HepG2 (cell line): ENCODE measurements around the gene VGLL4. TPM values are rescaled to one million over a fixed set of nuclear protein-coding genes. Genes with fewer than 3 reads are reported as not detected.

Experiments used
- ATAC-seq: fragments of 200-7000 bp; cut with Tn5 transposase; 3 replicates; pipeline ENCODE4 v1.9.1; 2020; ENCODE audit warnings: mild to moderate bottlenecking, moderate library complexity
- BruUV-seq: library from RNA; stranded (reverse); fragments of 400-500 nt; replicated peaks from 2 replicates; lab custom pipeline; 2021; lab: Mats Ljungman, UMichigan
- CTCF ChIA-PET: fragments of 300-600 bp; formaldehyde crosslinking; extraction: SDS; loops from one replicate; lab custom pipeline; 2021; ENCODE audit warnings: low total read pairs, inconsistent platforms, low intra/inter-chr PET ratio; lab: Yijun Ruan, JAX
- POLR2A ChIA-PET: fragments of 350-600 bp; sonication (Branson Sonifier 250); formaldehyde crosslinking; loops from one replicate; lab custom pipeline; 2020; ENCODE audit warnings: antibody characterized with exemption, inconsistent platforms; lab: Yijun Ruan, JAX
- DNase-seq: peaks from one replicate; pipeline ENCODE4 v3.0.0-alpha.2; 2015; ENCODE audit warnings: low spot score
- FAIRE-seq: peaks from 3 replicates; lab custom pipeline; 2011; peaks lifted over from hg19 to GRCh38; lab: Jason Lieb, UNC
- H2AFZ ChIP-seq: one replicate; pipeline ENCODE4 v1.6.1; 2011; ENCODE audit warnings: low read length, inconsistent platforms
- H3K27ac ChIP-seq: fragments of 300-600 bp; 3 replicates; pipeline ENCODE4 v1.8.0; 2011; ENCODE audit warnings: mixed run types, mild to moderate bottlenecking, mixed read lengths, low read length, inconsistent platforms; ENCODE audit not compliant: insufficient read depth; ENCODE audit errors: extremely low read length
- H3K27me3 ChIP-seq, 2 experiments: fragments of 200-600 bp in 1 of 2; 2 replicates in 1 of 2; 3 replicates in 1 of 2; pipeline versions ENCODE4 v1.6.0 to v1.8.0; 2011; ENCODE audit warnings: low read length in 2 of 2, mild to moderate bottlenecking in 2 of 2, moderate library complexity in 2 of 2, inconsistent platforms in 1 of 2; ENCODE audit not compliant: insufficient read depth in 2 of 2, control insufficient read depth in 1 of 2
- H3K36me3 ChIP-seq, 2 experiments: fragments of 200-600 bp in 1 of 2; replicated peaks in 1 of 2; 2 replicates in 1 of 2; 3 replicates in 1 of 2; pipeline versions ENCODE4 v1.5.1 to v1.8.0; 2011; ENCODE audit warnings: low read length in 2 of 2, inconsistent platforms in 1 of 2; ENCODE audit not compliant: insufficient read depth in 2 of 2, control insufficient read depth in 1 of 2
- H3K4me1 ChIP-seq: 2 replicates; pipeline ENCODE4 v1.5.1; 2012; ENCODE audit warnings: low read length, inconsistent platforms; ENCODE audit not compliant: insufficient read depth
- H3K4me2 ChIP-seq: 2 replicates; pipeline ENCODE4 v1.6.0; 2011; ENCODE audit warnings: low read depth, low read length, inconsistent platforms
- H3K4me3 ChIP-seq, 3 experiments: fragments of 200-600 bp in 1 of 3; sonication (generic), shearing (Covaris generic) in 1 of 3; replicated peaks in 1 of 3; 2 replicates each; pipeline ENCODE4 v1.5.1; 2011 to 2016; ENCODE audit warnings: low read length in 3 of 3, inconsistent platforms in 2 of 3, low read depth in 2 of 3, mild to moderate bottlenecking in 2 of 3, control low read depth in 1 of 3, mixed read lengths in 1 of 3; ENCODE audit not compliant: insufficient read depth in 1 of 3
- H3K79me2 ChIP-seq: one replicate; pipeline ENCODE4 v1.6.1; 2011; ENCODE audit warnings: low read length, inconsistent platforms; ENCODE audit not compliant: insufficient read depth
- H3K9ac ChIP-seq: 2 replicates; pipeline ENCODE4 v1.6.0; 2011; ENCODE audit warnings: mild to moderate bottlenecking, low read depth, low read length, inconsistent platforms; ENCODE audit not compliant: insufficient read depth
- H3K9me3 ChIP-seq: 2 replicates; pipeline ENCODE4 v1.5.1; 2012; ENCODE audit warnings: mild to moderate bottlenecking, low read length
- H4K20me1 ChIP-seq: 2 replicates; pipeline ENCODE4 v1.6.0; 2011; ENCODE audit warnings: inconsistent platforms, mild to moderate bottlenecking, low read length, moderate library complexity; ENCODE audit not compliant: insufficient read depth
- FOXA3 ChIP-seq: IDR thresholded peaks from 2 replicates; pipeline ENCODE4 v1.6.1; 2016; ENCODE audit warnings: missing genetic modification reagents, missing compliant biosample characterization
- NFATC3 ChIP-seq: sonication (generic); formaldehyde crosslinking; IDR thresholded peaks from 2 replicates; pipeline ENCODE4 v1.5.1; 2020; ENCODE audit warnings: mild to moderate bottlenecking, missing genetic modification reagents
- PATZ1 ChIP-seq: sonication (generic); formaldehyde crosslinking; IDR thresholded peaks from 2 replicates; pipeline ENCODE4 v1.4.0; 2020; ENCODE audit warnings: missing genetic modification reagents
- PCBP1 ChIP-seq: fragments of 200-400 bp; formaldehyde crosslinking; IDR thresholded peaks from 2 replicates; pipeline ENCODE4 v1.6.1; 2017; ENCODE audit warnings: mild to moderate bottlenecking, low read depth, low read length, borderline replicate concordance
- YEATS2 ChIP-seq: sonication (generic); formaldehyde crosslinking; IDR thresholded peaks from 2 replicates; pipeline ENCODE4 v1.4.0; 2020; ENCODE audit warnings: missing genetic modification reagents, borderline replicate concordance
- WGBS: methylation state at CpG from one replicate; pipeline ENCODE4 v1.1.6; 2017; ENCODE audit warnings: low lambda C conversion rate; 5-methylcytosine and 5-hydroxymethylcytosine counted together
- in situ Hi-C: cut with HindIII; loops from 2 replicates; pipeline ENCODE4 v1.10.0; 2017; ENCODE audit warnings: low pct_unique_long_range_greater_than_20kb; ENCODE audit not compliant: extremely low pct_ligation_motif_present
- intact Hi-C: fragments of 100-400 bp; cut with micrococcal nuclease; formaldehyde crosslinking; loops from one replicate; pipeline ENCODE4 v1.10.0; 2022; ENCODE audit not compliant: unreplicated experiment
- polyA plus RNA-seq, 8 experiments: library from polyadenylated mRNA; depleted of rRNA in 3 of 8; stranded (reverse) in 7 of 8; unstranded in 1 of 8; fragments of >200 nt; fragmentation: Illumina TruSeq in 4 of 8; extraction: Trizol in 4 of 8; gene quantifications; 2 replicates each; pipeline versions ENCODE4 v1.2.1 to v1.2.3, GENCODE V29; 2011 to 2016; ENCODE audit warnings: low read depth in 4 of 8, missing spikeins in 1 of 8, mixed read lengths in 1 of 8; ENCODE audit not compliant: insufficient read depth in 1 of 8
- total RNA-seq, 5 experiments: library from RNA; depleted of rRNA; stranded (reverse); fragments of >200 nt; fragmentation: Illumina TruSeq; extraction: Trizol; gene quantifications; 2 replicates each; pipeline ENCODE4 v1.2.3, GENCODE V29; 2016; ENCODE audit warnings: low read depth in 1 of 5

The VGLL4 gene
- total and polyA plus RNA-seq, 2 of the 13 experiments (the other 11 are each of a cell fraction or from before 2014, with no cell fraction given): 23.2 to 39.0 TPM

GRCh38 chr3:11661052-11661656 is 17.4 kb upstream of the VGLL4 start (continued):
- TF ChIP-seq PATZ1 (CRISPR knock-in tag) (no peak), PCBP1 (no peak), YEATS2 (no peak)

- Histone ChIP-seq H3K79me2 (no peaks in the 10 kb centered on the region), H3K9me3 (no peaks in the 10 kb centered on the region), H3K27ac (no peak overlapping the region), H3K4me2 (no peak overlapping the region), H2AFZ (no peak overlapping the region), H3K4me3 (no peak overlapping the region), H3K36me3 (no peaks in the 10 kb centered on the region), H3K27me3 (no peaks in the 10 kb centered on the region), H4K20me1 (no peaks in the 10 kb centered on the region), H3K9ac (no peak overlapping the region), H3K4me1 (peaks cover 10% of the 10 kb centered on the region; the same call in 1 of the 2 replicates)
- CTCF ChIA-PET: no interaction called here
- 49% methylated on average over 3 of the region's 3 CpGs for WGBS
- TF ChIP-seq NFATC3 (no peak), FOXA3 (CRISPR knock-in tag) (peak; percentile 20; the same call in 1 of the 2 replicates)
- BruUV-seq: no TSS peak
- peak; percentile 58; the same call in 2 of the 3 replicates for ATAC-seq
- peak; percentile 12 for FAIRE-seq
- POLR2A ChIA-PET: interaction anchor here (0.6 kb wide), 1 partner anchor 56 kb away, joined by 4 read pairs; no protein-coding TSS in a partner anchor
- intact Hi-C loops (loop anchor here (5.0 kb wide), 1 partner anchor 62 kb away; no protein-coding TSS in a partner anchor), in situ Hi-C loops (no loop called here)
- DNase-seq: peak; percentile 16
These were observed 16.5 kb upstream of the VGLL4 start for GRCh38 chr3:11660242-11660641.
